Activated T-cell treated with anti-CD3 and anti-CD28 coated beads for 24 hours (primary cell): ENCODE measurements around the gene F7.
"Not testable (repeated sequence)": the region's sequence is repeated elsewhere in the genome, so short reads cannot be mapped to it uniquely, and the experiment has no call there.

Source experiments
- DNase-seq: peaks from one replicate; pipeline ENCODE4 v3.0.0-alpha.2; 2020; ENCODE audit warnings: low read depth

F7 gene

DNA sequence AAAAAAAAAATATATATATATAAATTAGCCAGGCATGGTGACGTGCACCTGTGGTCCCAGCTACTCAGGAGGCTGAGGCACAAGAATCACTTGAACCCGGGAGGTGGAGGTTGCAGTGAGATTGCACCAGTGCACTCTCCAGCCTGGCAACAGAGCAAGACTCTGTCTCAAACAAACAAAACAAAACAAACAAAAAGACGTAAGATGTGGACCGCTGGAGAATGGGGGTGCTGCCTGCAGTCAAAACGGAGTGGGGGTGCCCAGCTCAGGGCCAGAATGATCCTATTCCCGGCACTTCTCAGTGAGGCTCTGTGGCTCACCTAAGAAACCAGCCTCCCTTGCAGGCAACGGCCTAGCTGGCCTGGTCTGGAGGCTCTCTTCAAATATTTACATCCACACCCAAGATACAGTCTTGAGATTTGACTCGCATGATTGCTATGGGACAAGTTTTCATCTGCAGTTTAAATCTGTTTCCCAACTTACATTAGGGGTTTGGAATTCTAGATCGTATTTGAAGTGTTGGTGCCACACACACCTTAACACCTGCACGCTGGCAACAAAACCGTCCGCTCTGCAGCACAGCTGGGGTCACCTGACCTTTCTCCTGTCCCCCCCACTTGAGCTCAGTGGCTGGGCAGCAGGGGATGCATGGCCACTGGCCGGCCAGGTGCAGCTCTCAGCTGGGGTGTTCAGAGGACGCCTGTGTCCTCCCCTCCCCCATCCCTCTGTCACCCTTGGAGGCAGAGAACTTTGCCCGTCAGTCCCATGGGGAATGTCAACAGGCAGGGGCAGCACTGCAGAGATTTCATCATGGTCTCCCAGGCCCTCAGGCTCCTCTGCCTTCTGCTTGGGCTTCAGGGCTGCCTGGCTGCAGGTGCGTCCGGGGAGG is at the start of gene F7:
F7 (plus strand) TSS at position 760 of the 889 bp plus-strand sequence; CDS start at position 811, 51 bp downstream.
- no peak for DNase-seq

DNA sequence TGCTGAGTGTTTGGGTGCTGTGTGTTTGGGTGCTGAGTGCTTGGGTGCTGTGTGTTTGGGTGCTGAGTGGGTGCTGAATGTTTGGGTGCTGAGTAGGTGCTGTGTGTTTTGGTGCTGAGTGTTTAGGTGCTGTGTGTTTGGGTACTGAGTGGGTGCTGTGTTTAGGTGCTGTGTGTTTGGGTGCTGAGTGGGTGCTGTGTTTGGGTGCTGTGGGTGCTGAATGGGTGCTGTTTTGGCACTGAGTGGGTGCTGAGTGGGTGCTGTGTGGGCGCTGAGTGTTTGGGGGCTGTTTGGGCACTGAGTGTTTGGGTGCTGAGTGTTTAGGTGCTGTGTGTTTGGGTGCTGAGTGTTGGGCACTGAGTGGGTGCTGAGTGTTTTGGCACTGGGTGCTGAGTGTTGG is 48.5 kb upstream of the F7 start:
- no peak for DNase-seq

DNA sequence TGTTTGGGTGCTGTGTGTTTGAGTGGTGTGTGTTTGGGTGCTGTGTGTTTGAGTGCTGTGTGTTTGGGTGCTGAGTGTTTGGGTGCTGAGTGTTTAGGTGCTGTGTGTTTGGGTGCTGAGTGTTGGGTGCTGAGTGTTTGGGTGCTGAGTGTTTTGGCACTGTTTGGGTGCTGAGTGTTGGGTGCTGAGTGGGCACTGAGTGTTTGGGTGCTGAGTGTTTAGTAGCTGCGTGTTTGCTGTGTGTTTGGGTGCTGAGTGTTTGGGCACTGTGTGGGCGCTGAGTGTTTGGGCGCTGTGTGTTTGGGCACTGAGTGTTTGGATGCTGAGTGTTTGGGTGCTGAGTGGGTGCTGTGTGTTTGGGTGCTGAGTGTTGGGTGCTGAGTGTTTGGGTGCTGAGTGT is 48.0 kb upstream of the F7 start:
- not testable (repeated sequence) for DNase-seq

DNA sequence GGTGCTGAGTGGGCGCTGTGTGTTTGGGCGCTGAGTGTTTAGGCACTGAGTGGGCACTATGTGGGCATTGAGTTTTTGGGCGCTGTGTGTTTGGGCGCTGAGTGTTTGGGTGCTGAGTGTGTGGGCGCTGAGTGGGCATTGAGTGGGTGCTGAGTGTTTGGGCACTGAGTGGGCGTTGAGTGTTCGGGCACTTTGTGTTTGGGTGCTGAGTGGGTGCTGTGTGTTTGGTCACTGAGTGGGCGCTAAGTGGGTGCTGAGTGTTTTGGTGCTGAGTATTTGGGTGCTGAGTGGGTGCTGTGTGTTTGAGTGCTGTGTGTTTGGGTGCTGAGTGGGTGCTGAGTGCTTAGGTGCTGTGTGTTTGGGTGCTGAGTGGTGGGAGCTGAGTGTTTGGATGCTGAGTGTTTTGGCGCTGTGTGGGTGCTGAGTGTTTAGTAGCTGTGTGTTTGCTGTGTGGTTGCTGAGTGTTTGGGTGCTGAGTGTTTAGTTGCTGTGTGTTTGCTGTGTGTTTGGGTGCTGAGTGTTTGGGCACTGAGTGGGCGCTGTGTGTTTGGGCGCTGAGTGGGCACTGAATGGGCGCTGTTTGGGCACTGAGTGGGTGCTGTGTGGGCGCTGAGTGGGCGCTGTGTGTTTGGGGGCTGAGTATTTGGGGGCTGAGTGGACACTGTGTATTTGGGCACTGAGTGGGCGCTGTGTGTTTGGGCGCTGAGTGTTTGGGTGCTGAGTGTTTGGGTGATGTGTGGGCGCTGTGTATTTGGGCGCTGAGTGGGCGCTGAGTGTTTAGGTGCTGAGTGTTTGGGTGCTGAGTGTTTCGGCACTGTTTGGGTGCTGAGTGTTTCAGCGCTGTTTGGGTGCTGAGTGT is 47.2 kb upstream of the F7 start:
- DNase-seq = no peak

DNA sequence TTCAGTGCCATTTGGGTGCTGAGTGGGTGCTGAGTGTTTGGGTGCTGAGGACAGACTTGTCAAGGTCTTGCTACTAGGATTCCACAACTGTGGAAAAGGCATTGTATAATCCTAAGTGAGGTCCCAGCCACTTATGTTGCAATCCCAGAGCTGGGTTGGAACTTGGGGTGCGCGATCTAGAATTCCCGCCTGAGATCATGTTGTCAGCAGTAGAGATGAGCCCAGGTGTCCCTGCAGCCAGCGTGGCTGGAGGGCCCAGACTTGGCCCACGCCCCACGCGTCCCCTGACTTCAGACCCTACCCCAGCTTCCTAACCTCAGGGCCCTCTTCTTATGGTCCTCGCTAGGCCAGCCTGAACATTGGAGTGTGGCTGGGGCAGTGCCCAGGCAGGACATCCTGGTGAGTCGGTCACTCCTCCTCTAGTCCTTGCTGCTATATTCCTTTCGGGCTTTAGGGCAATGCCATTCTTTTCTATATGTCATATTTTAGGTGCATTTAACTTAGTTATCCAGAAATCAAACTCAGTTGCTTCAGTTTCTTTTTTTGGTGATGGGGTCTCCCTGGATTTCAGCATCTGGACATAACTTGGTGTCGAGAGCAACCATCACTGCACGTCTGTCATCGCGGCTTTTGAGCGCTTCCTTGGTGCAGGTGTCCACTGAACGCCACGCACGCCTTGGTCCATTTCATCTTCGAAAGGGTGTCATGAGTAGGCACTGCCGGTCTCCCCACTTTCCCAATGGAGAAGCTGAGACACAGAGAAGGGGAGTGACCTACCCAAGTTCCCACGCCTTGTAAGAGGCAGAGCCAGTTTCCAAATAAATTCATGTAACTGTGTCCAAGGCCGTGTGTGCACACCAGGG is 46.4 kb upstream of the F7 start:
- no peak for DNase-seq

DNA sequence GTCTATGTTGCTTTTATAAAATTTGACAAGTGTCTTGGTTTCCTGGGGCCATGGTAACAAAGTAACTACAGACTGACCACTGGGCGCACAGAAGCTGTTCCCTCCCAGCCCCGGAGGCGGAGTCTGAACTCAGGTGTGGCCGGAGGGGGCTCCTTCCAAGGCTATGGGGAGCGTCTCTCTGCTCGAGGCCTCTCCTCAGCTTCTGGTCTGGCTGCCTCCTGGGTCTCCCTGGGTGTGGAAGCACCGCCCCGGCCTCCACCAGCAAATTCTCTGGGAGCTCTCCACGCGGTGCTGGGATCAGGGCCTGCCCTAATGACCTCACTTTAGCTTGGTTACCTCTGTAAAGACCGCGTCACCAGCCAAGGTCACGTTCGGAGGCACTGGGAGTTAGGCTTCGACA is 45.7 kb upstream of the F7 start:
- no peak for DNase-seq

DNA sequence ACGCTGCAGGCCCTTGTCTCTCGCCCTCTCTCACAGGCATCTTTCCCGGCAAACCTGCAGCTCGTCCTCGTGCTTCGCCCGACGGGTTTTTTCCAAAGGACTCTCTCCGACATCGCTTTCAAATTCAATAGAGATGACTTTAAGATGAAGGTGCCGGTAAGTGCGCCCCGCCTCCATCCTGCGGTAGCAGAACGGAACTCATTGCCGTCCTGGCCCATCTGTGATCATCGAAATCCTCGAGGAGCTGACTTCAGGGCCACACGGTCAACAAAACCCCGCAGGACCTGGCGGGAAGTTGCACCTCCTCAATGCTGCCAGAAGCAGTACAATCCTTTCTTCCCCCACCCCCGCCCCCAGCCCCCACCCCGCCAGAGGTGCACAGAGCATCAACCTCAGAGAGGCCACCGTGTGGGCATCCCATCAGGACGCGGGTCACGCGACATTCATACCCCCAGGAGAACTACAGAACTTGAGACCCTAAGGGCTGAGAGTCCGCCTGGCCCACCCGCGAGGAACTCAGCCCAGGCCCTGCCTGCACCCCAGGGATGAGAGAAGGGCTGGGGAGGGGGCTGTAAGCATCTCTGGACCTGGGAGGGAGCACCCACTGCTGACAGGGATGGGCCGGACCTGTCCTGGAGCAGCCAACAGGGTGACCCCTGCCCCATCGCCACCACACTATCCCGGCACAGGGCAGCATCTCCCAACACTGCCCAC is 44.9 kb upstream of the F7 start:
- DNase-seq = no peak

DNA sequence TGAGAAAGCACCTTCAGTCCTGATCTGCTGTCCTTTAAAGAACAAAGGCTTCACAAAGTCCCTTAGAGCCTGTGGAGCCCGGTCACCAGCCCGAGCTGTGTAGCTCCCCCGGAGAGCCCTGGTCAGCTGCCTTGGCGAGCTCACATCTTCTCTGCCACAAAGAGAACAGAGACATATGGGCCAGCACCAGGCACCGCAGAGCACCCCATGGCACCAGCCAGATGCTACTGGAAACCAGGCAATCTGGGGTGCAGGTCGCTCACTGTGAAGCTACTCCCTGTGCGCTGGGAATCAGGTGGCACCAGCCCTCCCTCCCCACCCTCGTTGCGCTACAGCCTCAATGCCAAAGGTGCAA is 44.3 kb upstream of the F7 start:
- no peak for DNase-seq

DNA sequence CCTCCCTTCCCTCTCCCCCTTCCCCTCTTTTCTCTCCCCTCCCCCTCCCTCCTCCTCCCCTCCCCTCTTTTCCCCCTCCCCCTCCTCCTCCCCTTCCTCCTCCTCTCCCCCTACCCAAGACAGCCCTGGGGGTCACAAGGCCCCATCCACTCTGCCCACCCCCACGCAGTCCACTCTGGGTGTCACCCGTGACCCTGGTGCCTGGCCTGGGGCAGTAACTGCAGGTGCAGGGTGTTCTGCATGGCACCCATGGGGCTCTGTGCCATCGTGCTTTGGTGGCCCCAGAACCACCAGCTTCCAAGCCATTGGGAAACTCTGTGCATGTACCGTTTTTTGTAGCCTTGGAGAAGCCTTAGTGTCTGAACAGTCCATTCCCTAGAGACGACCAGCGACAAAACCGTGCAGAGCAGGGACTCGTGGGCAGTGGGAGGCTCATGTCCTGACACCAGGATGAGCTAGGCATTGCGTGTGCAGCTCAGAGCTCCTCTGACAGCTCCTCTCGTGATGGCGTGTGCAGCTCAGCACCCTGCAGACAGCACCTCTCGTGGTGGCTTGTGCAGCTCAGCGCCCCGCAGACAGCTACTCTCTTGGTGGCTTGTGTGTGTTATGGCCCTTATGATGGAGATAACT is 43.7 kb upstream of the F7 start:
- no peak for DNase-seq

DNA sequence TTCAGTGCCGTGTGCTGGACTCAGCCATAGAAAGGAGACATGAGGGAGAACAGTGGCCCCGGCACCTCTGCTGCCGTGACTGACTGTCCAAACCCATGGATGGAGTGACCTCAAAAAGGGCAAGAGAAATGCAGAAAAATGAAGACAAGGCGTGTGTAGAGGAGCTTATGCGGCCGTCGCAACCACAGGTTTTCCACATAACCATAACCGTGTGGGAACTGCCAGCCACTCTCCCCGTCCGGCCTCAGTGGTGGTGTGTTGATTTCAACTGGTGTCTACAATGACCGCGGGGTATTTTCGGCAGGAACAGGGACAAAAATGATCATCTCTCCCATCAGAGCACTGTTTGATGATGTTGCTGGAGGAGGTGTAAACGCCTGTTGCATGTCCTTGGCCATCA is 42.9 kb upstream of the F7 start:
- no peak for DNase-seq

DNA sequence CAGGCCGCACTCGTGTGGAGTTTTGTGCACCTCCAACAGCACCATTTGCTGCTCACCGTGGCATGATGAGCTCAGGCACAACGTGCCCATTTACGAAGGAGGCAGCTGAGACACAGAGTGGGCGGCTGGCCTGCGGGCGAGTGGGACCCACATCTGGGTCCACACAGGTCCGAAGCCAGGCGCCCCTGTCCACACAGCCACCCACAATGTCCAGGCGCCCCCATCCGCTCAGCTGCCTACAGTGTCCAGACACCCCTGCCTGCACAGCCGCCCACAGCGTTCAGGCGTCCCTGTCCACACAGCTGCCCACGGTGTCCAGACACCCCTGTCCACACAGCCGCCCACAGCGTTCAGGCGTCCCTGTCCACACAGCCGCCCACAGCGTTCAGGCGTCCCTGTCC is 42.5 kb upstream of the F7 start:
- DNase-seq = no peak

DNA sequence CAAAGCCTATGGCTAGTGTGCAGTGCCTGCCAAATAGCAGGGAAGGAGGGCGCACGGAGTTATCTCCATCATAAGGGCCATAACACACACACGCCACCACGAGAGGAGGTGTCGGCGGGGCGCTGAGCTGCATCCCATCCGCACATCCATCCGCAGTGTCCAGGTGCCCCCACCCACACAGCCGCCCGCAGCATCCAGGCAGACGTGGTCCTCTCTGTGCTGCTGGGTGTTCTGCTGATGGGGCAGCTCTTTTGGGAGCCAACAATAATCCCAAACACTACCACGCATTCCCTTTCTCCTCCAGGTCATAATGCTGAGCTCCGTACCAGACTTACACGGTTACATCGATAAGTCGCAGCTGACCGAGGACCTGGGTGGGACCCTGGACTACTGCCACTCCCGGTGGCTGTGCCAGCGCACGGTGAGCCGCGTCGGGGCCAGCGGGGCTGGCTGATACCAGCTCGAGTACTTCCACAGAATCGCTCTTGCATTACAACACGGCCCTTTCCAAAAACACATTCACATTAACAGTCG is 41.5 kb upstream of the F7 start:
- DNase-seq = no peak

DNA sequence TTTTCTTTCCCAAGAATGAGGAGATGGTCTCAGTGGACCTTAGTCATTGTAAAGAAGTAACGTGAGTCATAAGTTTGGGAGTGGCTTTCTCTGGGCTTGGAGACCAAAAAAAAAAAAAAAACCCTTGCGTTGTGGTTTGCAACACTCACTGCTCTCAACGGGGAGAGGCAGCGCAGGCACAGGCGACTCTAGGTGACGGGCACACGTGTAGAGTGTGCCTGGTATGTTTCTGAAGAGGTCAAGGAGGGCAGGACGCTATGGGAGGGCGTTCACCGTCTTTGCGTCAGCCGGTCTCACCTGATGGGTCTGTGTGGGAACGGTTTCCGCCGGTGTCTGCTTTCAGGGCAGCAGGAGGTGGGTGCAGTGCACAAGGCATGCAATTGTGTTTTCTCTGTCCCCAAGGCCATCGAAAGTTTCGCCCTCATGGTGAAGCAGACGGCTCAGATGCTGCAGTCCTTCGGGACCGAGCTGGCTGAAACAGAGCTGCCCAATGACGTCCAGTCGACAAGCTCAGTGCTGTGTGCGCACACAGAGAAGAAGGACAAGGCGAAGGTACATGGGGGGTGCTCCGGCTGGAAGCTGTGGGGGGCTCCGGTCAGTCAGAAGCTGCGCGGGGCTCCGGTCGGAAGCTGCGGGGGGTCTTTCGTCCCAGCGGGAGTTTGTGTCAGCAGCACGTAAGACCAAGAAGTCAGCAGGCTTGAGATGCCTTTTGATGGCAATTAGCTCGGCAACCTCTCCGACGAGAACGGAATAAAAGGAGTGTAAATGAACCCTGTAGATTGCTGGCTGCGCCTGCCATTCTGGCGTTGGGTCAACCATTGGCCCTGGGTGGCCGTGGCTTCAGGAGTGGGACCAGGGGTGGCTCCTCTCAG is 40.8 kb upstream of the F7 start:
- DNase-seq = no peak

DNA sequence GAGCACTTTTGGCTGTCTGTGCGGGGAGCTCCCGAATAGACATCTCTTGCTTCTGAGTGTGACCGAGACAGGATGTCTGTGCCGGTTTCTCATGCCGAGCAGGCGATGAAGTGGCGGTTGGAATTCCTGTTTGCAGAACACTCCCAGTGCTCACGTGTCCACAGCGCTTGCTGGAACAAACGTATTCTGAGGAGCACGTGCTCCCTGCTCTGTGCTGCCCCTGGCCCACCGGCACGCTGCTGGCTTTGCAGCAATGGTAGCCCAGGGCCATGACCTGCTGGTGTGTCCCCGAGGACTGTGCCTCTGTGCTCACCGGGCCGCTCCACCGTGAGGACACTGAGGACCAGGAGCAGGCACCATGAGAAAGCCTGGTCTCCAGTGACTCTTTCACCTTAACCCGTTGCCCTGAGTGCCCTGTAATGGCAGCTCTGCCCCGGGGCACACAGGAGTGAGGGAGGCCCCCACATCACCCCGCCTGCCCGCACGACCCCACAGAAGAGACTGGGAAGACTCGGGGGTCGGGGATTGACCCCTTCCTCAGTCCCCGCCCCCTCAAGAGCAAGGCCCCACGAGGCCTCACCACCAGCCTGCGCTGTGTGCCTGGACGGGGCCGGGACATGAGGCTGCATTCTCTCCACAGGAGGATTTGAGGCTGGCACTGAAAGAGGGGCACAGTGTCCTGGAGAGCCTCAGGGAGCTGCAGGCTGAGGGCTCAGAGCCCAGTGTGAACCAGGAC is 40.0 kb upstream of the F7 start:
- DNase-seq = no peak

DNA sequence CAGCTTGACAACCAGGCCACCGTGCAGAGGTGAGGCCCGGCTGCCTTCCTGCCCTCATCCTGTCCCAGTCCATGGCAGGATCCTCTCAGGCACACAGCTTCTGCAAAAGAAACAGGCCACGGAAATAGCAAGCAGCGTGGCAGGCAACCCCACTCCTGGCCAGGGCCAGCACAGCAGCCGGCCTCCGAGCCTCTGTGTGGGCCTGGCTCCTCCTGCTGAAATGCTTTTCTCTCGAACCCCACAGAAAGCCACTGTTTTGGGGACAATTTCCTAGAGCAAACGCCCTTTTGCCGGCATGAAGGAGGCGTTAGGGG is 39.5 kb upstream of the F7 start:
- no peak for DNase-seq

DNA sequence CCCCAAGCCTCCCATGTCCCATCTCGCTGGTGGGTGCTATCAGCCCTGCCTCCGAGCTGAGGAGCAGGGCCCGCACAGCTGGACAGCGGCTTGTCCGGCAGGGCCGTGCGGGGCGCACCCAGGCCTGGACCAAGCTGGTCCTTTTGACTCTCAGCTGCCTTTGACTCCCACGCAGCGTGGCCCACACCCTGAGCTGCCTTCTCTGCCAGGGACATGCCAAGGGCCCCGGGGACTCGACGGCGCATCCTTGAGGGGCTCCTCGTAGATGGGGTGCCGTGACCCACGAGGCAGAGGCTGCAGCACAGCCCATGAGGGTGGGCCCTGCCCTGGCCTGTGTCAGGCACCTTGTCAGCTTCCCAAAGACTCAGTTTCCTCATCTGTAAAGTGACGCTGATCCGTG is 38.8 kb upstream of the F7 start:
- no peak for DNase-seq

DNA sequence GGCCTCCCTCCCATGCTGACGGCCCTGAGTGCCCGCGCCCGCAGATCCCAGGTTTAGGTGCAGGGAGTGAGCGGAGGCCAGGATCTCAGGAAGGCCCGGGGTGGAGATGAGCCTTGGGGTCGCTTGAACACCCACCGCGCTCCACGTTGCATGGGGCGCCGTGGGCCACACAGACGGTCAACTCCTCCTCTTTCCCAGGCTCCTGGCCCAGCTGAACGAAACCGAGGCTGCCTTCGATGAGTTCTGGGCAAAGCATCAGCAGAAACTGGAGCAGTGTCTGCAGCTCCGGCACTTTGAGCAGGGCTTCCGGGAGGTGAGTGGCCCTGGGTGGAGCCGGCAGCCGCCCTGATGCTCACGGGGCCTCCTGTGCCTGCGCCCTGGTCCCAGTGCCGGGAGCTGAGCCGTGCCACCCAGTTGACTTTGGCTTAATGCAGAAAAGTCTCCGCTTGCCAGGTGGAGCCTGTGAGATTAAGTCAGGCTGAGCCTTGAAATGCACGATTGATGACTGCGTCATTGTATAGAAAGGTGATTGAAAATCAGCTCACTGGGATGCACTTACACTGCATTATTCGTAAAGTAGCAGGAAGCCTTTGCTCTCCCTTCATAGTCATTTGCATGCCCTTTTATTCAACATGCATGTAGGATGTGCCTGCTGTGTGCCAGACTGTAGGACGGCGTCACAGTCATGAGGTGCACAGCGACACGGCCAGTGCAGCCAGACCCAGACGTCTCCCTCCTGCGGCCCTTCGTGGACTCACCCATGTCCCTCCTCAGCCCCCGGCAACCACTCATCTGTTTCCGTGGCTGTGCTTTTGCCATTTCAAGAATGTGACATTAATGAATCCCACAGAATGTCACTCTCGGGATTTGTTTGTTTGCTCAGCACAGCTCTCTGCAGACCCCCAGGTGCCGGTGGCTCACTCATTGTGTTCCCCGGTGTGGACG is 35.5 kb upstream of the F7 start:
- DNase-seq = no peak

DNA sequence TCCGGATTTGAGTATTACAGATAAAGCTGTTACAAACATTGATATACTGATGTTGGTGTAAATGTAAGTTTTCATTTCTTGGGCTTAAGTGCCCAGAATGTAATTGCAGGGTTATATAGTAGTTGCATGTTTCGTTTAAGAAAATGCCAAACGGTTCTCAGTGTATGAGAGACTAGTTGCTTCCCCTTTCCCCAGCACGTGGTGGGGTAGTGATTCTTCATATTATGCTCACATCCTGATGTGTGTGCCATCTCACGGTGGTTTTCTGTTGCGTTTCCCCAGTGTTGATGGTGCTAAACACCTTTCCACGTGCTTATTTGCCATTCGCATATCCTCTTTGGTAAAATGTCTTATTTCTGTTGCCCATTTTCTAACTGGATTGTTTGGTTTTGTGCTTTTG is 34.7 kb upstream of the F7 start:
- DNase-seq = no peak
